RWPE2 (cell line): ENCODE measurements around the gene OAS3.
"Not testable (repeated sequence)": the region's sequence is repeated elsewhere in the genome, so short reads cannot be mapped to it uniquely, and the experiment has no call there.

Experiments
- ATAC-seq: fragments of 200-7000 bp; cut with Tn5 transposase; 3 replicates; pipeline ENCODE4 v1.9.1; 2021; ENCODE audit warnings: low read depth
- DNase-seq: peaks from one replicate; pipeline ENCODE4 v3.0.0-alpha.2; 2020; ENCODE audit warnings: low spot score
- H3K27ac ChIP-seq: fragments of 450-650 bp; 2 replicates; pipeline ENCODE4 v1.5.1; 2017; ENCODE audit warnings: mild to moderate bottlenecking; ENCODE audit not compliant: poor library complexity, severe bottlenecking
- H3K27me3 ChIP-seq: fragments of 250-450 bp; sonication (Bioruptor Pico); 2 replicates; pipeline ENCODE4 v1.5.1; 2021; ENCODE audit warnings: mild to moderate bottlenecking, moderate library complexity; ENCODE audit not compliant: insufficient read depth, poor library complexity, severe bottlenecking
- H3K36me3 ChIP-seq: fragments of 250-450 bp; sonication (Bioruptor Pico); 2 replicates; pipeline ENCODE4 v1.5.1; 2020; ENCODE audit warnings: low read depth, mild to moderate bottlenecking, moderate library complexity
- H3K4me1 ChIP-seq: fragments of 250-450 bp; sonication (Bioruptor Pico); 2 replicates; pipeline ENCODE4 v1.5.1; 2021; ENCODE audit warnings: mild to moderate bottlenecking, moderate library complexity; ENCODE audit not compliant: insufficient read depth, poor library complexity, severe bottlenecking
- H3K4me3 ChIP-seq: fragments of 250-450 bp; sonication (Bioruptor Pico); 2 replicates; pipeline ENCODE4 v1.5.1; 2021; ENCODE audit warnings: mild to moderate bottlenecking, moderate library complexity; ENCODE audit not compliant: severe bottlenecking
- H3K9me3 ChIP-seq: fragments of 250-450 bp; sonication (Bioruptor Pico); 2 replicates; pipeline ENCODE4 v1.5.1; 2021; ENCODE audit warnings: mild to moderate bottlenecking, moderate library complexity; ENCODE audit not compliant: severe bottlenecking
- TF ChIP-seq, protein P1 (sequence below): fragments of 450-650 bp; IDR thresholded peaks from one replicate; pipeline ENCODE4 v1.5.1; 2017; ENCODE audit warnings: mild to moderate bottlenecking, moderate library complexity; ENCODE audit not compliant: poor library complexity, severe bottlenecking

The OAS3 gene

DNA sequence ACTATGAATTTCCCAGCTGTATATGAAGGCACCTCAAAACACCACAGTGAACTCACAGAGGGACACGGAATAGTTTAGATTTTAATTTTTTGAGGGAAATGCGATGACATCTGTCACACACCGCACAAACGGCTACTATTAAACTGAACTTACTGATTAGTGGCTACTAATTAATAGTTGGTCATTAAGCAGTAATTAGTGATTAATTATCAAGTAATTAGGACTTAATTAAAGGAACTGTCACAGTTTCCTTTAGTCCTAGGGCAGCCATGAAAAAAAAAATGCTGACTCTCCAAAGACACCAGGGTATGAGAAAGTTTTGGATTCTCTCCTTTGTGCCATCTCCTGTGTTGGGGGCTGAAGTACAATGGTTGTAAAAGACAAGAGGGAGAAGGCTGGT lies 28.6 kb upstream of the OAS3 start:
- H3K36me3 ChIP-seq, result 0 out of 2 replicates have a peak, but pooled peaks cover 4% of the 10 kb centered on the region
- DNase-seq (no peak), ATAC-seq (no peak)
- peaks cover 9% of the 10 kb centered on the region for H3K9me3 ChIP-seq
- H3K4me3 ChIP-seq, result no peak overlapping the region
- no peaks in the 10 kb centered on the region for H3K27me3 ChIP-seq
- H3K27ac ChIP-seq, result no peak overlapping the region
- TF ChIP-seq, protein P1, sequence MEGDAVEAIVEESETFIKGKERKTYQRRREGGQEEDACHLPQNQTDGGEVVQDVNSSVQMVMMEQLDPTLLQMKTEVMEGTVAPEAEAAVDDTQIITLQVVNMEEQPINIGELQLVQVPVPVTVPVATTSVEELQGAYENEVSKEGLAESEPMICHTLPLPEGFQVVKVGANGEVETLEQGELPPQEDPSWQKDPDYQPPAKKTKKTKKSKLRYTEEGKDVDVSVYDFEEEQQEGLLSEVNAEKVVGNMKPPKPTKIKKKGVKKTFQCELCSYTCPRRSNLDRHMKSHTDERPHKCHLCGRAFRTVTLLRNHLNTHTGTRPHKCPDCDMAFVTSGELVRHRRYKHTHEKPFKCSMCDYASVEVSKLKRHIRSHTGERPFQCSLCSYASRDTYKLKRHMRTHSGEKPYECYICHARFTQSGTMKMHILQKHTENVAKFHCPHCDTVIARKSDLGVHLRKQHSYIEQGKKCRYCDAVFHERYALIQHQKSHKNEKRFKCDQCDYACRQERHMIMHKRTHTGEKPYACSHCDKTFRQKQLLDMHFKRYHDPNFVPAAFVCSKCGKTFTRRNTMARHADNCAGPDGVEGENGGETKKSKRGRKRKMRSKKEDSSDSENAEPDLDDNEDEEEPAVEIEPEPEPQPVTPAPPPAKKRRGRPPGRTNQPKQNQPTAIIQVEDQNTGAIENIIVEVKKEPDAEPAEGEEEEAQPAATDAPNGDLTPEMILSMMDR, result no peak
- peaks cover 20% of the 10 kb centered on the region for H3K4me1 ChIP-seq

DNA sequence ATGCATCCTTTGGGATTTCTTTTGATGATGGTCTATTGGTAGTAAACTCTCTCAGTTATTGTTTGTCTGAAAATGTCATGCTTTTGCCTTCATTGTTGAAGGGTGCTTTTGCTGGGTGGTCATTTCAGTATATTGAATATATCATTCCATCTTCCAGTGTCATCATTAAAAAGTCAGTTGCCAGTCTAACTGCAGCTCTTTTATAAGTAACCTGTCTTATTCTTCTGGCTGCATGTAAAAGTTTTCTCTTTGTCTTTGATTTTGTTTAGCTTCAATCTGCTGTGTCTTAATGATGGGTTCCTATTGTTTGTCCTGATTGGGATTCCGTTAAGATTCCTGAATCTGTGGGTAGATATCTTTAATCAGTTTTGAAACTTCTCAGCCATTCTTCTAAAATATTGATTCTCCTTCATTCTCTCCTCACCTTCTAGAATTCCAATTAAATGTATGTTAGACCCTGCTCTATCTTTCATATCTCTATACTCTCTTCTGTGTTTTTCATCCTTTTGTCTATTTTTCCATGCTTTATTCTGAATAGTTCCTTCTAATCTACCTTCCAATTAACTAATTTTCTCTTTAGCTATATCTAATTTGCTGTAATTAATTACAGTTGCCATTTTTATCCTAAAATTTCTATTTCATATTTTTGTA lies 25.1 kb upstream of the OAS3 start:
- peaks cover 4% of the 10 kb centered on the region; the same call in 1 of the 2 replicates for H3K36me3 ChIP-seq

DNA sequence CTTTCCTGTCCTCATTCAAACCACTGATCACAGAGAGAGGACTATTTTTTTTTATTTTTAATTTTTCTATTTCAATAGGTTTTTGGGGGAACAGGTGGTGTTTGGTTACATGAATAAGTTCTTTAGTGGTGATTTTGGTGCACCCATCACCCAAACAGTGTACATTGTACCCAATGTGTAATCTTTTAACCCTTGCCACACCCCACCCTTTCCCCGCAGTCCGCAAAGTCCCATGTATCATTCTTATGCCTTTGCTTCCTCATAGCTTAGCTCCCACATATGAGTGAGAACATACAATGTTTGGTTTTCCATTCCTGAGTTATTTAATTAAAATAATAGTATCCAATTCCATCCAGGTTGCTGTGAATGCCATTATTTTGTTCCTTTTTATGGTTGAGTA lies 24.4 kb upstream of the OAS3 start:
- H3K27me3 ChIP-seq, H3K36me3 ChIP-seq, DNase-seq, ATAC-seq, H3K4me3 ChIP-seq, H3K4me1 ChIP-seq, H3K27ac ChIP-seq, H3K9me3 ChIP-seq: not testable (repeated sequence)

More for the DNA sequence above, 25.1 kb upstream of the OAS3 start:
- TF ChIP-seq, protein P1, result no peak
- no peaks in the 10 kb centered on the region for H3K27me3 ChIP-seq
- peaks cover 9% of the 10 kb centered on the region for H3K9me3 ChIP-seq
- no peak for DNase-seq
- no peak for ATAC-seq
- no peak overlapping the region for H3K27ac ChIP-seq
- H3K4me1 ChIP-seq, result peaks cover 9% of the 10 kb centered on the region
- H3K4me3 ChIP-seq, result no peak overlapping the region

DNA sequence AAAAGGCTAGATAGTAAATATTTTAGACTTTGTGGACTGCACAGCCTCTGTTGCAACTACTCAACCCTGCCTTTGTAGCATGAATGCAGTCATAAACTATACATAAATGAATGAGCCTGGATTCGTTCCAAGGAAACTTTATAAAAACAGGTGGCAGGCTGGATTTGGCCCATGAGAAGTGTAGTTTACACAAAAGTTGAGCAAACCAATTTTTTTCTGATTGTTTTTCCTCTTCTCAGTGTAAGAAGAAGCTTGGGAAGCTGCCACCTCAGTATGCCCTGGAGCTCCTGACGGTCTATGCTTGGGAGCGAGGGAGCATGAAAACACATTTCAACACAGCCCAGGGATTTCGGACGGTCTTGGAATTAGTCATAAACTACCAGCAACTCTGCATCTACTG lies 22.0 kb upstream of the OAS3 start:
- Histone ChIP-seq H3K36me3 (peaks cover 4% of the 10 kb centered on the region; the same call in 1 of the 2 replicates), H3K9me3 (peaks cover 9% of the 10 kb centered on the region), H3K27ac (no peak overlapping the region), H3K4me3 (no peak overlapping the region), H3K4me1 (peaks cover 9% of the 10 kb centered on the region), H3K27me3 (no peaks in the 10 kb centered on the region)
- TF ChIP-seq, protein P1, result no peak
- ATAC-seq (peak; percentile 99), DNase-seq (peak; percentile 78)

DNA sequence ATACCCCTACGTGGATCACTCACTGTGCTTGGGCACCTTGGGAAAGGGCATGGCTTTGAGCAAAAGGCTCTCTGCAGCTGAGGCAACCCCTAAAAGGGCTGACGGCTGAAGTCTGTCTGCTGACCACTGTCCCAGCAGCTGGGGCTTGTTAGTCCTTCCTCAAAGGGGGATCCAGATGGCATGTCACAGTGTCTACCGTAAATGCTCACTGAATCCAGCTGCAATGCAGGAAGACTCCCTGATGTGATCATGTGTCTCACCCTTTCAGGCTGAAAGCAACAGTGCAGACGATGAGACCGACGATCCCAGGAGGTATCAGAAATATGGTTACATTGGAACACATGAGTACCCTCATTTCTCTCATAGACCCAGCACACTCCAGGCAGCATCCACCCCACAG lies 19.2 kb upstream of the OAS3 start:
- no peak overlapping the region for H3K27ac ChIP-seq
- no peaks in the 10 kb centered on the region for H3K9me3 ChIP-seq
- H3K27me3 ChIP-seq, result no peaks in the 10 kb centered on the region
- TF ChIP-seq, protein P1, result no peak
- H3K36me3 ChIP-seq, result no peaks in the 10 kb centered on the region; the same call in 1 of the 2 replicates
- ATAC-seq, result no peak
- peaks cover 9% of the 10 kb centered on the region for H3K4me1 ChIP-seq
- DNase-seq, result no peak
- H3K4me3 ChIP-seq, result no peak overlapping the region
